ENCODE measurements around the gene EFNA5. TPM values are rescaled to one million over a fixed set of nuclear protein-coding genes. Genes with fewer than 3 reads are reported as not detected.

The EFNA5 gene
- total RNA-seq, 1 experiment from 2014 or later = 0.22 TPM

- no peak for DNase-seq (ENCODE audit: low read depth, low spot score)
- Histone ChIP-seq H3K9me2 (ENCODE audit: insufficient read depth) (no peaks in the 10 kb centered on the region), H3K4me3 (replicated peaks in 1 of 2; ENCODE audit: low read depth in 1 of 2, low read length in 2 of 2) (no peak overlapping the region), H3K79me2 (ENCODE audit: insufficient read depth, low read length) (no peaks in the 10 kb centered on the region), H3K27ac (ENCODE audit: low read depth, low read length) (no peak overlapping the region), H3K27me3 (ENCODE audit: insufficient read depth, low read length) (no peaks in the 10 kb centered on the region), H3K36me3 (ENCODE audit: control insufficient read depth in 1 of 2, insufficient read depth in 2 of 2, low read length in 2 of 2) (no peaks in the 10 kb centered on the region), H3K4me2 (ENCODE audit: low read length) (no peak overlapping the region), H3K9me3 (ENCODE audit: control insufficient read depth in 1 of 2, insufficient read depth in 1 of 2, low read depth in 1 of 2, low read length in 2 of 2) (no peaks in the 10 kb centered on the region), H3K9ac (ENCODE audit: low read length) (no peak overlapping the region), H4K20me1 (ENCODE audit: insufficient read depth) (no peaks in the 10 kb centered on the region), H3K4me1 (ENCODE audit: control insufficient read depth in 1 of 2, insufficient read depth in 2 of 2, low read length in 2 of 2) (no peaks in the 10 kb centered on the region), H2AFZ (ENCODE audit: low read depth, low read length, poor library complexity, severe bottlenecking) (no peak overlapping the region)
- CTCF ChIA-PET = no interaction called here
- ATAC-seq = no peak
- RAD21 ChIA-PET (ENCODE audit: low non-redundant PET in 1 of 2, low total read pairs in 2 of 2, uncharacterized antibody in 2 of 2, unreplicated experiment in 2 of 2) = no interaction called here
- TF ChIP-seq EGR1 (IDR thresholded peaks at IDR 0.05; ENCODE audit: low read depth) = no peak
- no peak for TF ChIP-seq EZH2phosphoT487 (IDR thresholded peaks at IDR 0.05; ENCODE audit: borderline replicate concordance)
- no peak for TF ChIP-seq CEBPB (IDR thresholded peaks at IDR 0.05; ENCODE audit: low read depth)
- TF ChIP-seq YY1 (IDR thresholded peaks at IDR 0.05; ENCODE audit: extremely low read depth, insufficient replicate concordance, low read depth, low read length) = no peak
- no peak for TF ChIP-seq TCF7L2 (IDR thresholded peaks at IDR 0.05; ENCODE audit: borderline replicate concordance, extremely low read depth, insufficient read depth, insufficient read length)
- TF ChIP-seq POLR2AphosphoS5 (IDR thresholded peaks at IDR 0.05; ENCODE audit: low read depth, low read length) = no peak
- no peak for TF ChIP-seq JUND (IDR thresholded peaks at IDR 0.05)
- TF ChIP-seq SRF (IDR thresholded peaks at IDR 0.05; ENCODE audit: low read depth) = no peak
- no peak for TF ChIP-seq REST (IDR thresholded peaks at IDR 0.05; ENCODE audit: low read depth)
- no peak for TF ChIP-seq ELF1 (IDR thresholded peaks at IDR 0.05; ENCODE audit: borderline replicate concordance, low read depth)
- no peak for TF ChIP-seq SP1 (IDR thresholded peaks at IDR 0.05; ENCODE audit: low read depth)
- no peak for TF ChIP-seq ZFX (IDR thresholded peaks at IDR 0.05)
- TF ChIP-seq CBX3 (IDR thresholded peaks at IDR 0.05; ENCODE audit: low read depth) = no peak
- TF ChIP-seq FOSL1 (IDR thresholded peaks at IDR 0.05; ENCODE audit: low read depth) = no peak
- no peak for TF ChIP-seq RAD21 (IDR thresholded peaks at IDR 0.05; ENCODE audit: low read depth)
- no peak for TF ChIP-seq MAX (IDR thresholded peaks at IDR 0.05)
- TF ChIP-seq ZNF274 (IDR thresholded peaks at IDR 0.05; ENCODE audit: low read depth, low read length) = no peak
- no peak for TF ChIP-seq SIN3A (IDR thresholded peaks at IDR 0.05; ENCODE audit: low read depth)
- intact Hi-C loops (cut with micrococcal nuclease) = no loop called here
- BruUV-seq (replicated peaks) = no TSS peak
- POLR2A ChIA-PET = no interaction called here
Measured at GRCh38 chr5:107370396-107370968, 300.3 kb downstream of the EFNA5 start.
